Ovary (tissue), 3 donors: ENCODE results near the gene MBD5.

ENCODE experiments used
- CTCF ChIP-seq, 3 donors: fragments of 450-650 bp in 2 of 3; fragments of 200-600 bp in 1 of 3; IDR thresholded peaks; one replicate each; pipeline versions ENCODE4 v1.5.1 to v1.8.0; 2016 to 2022; ENCODE audit warnings: antibody characterized with exemption in 3 of 3, mild to moderate bottlenecking in 1 of 3
- POLR2A ChIP-seq: fragments of 450-650 bp; IDR thresholded peaks from one replicate; pipeline ENCODE4 v1.6.1; 2017; ENCODE audit warnings: antibody characterized with exemption, mild to moderate bottlenecking, moderate library complexity
- donor health status: DM: no; HTN: no; CAD: no.

GRCh38 chr2:147977679-147978078 lies 43.2 kb upstream of the MBD5 start:
- no peak for TF ChIP-seq POLR2A
- no peak for TF ChIP-seq CTCF (IDR thresholded peaks at IDR 0.05)
